A549 (cell line): Measurements from ENCODE around the gene ITSN2. TPM values are rescaled to one million over a fixed set of nuclear protein-coding genes. Genes with fewer than 3 reads are reported as not detected.

Experiments
- ATAC-seq, 2 experiments: fragments of 200-7000 bp in 1 of 2; fragments of >200 bp in 1 of 2; cut with Nextera tagmentation in 1 of 2; cut with Tn5 transposase in 1 of 2; 3 replicates each; pipeline versions ENCODE4 v1.8.0 to v1.9.1; 2018 to 2020; ENCODE audit warnings: mild to moderate bottlenecking in 1 of 2, moderate library complexity in 1 of 2
- CTCF ChIA-PET: fragments of 300-600 bp; sonication (Branson Sonifier 250); formaldehyde crosslinking; extraction: SDS; loops from one replicate; lab custom pipeline; 2021; ENCODE audit warnings: antibody characterized with exemption, inconsistent platforms; lab: Yijun Ruan, JAX
- POLR2A ChIA-PET: fragments of 350-600 bp; formaldehyde crosslinking; extraction: SDS; loops from one replicate; lab custom pipeline; 2021; ENCODE audit warnings: antibody characterized with exemption, inconsistent platforms; lab: Yijun Ruan, JAX
- DNase-seq, 2 experiments: peaks; one replicate each; pipeline versions ENCODE4 v3.0.0 to v3.0.0-alpha.2; 2011 to 2016; ENCODE audit warnings: low read depth in 1 of 2, low spot score in 1 of 2
- FAIRE-seq: peaks from 2 replicates; lab custom pipeline; 2011; peaks lifted over from hg19 to GRCh38; lab: Jason Lieb, UNC
- H3K27ac ChIP-seq, 2 experiments: fragments of >200 bp; sonication (Bioruptor Twin); formaldehyde crosslinking; 3 replicates each; pipeline ENCODE4 v1.5.1; 2016 to 2017
- H3K4me1 ChIP-seq: fragments of >200 bp; sonication (Bioruptor Twin); formaldehyde crosslinking; 3 replicates; pipeline ENCODE4 v1.6.1; 2016
- H3K4me2 ChIP-seq: fragments of >200 bp; sonication (Bioruptor Twin); formaldehyde crosslinking; 3 replicates; pipeline ENCODE4 v1.6.1; 2016
- H3K4me3 ChIP-seq: fragments of >200 bp; sonication (Bioruptor Twin); formaldehyde crosslinking; 3 replicates; pipeline ENCODE4 v1.5.1; 2016
- H3K9me3 ChIP-seq: fragments of >200 bp; sonication (Bioruptor Twin); formaldehyde crosslinking; 3 replicates; pipeline ENCODE4 v1.6.1; 2016
- CBX8 ChIP-seq: fragments of 200-600 bp; sonication (generic); IDR thresholded peaks from 2 replicates; pipeline ENCODE4 v1.6.1; 2016
- CEBPB ChIP-seq, 2 experiments: fragments of >200 bp in 1 of 2; sonication (Bioruptor Twin) in 1 of 2; formaldehyde crosslinking in 1 of 2; IDR thresholded peaks; 2 replicates each; pipeline ENCODE4 v1.6.1; 2012 to 2016
- CHD4 ChIP-seq: fragments of 200-600 bp; sonication (generic); IDR thresholded peaks from 2 replicates; pipeline ENCODE4 v1.6.1; 2016; ENCODE audit warnings: antibody characterized with exemption, mild to moderate bottlenecking, borderline replicate concordance
- FOXS1 ChIP-seq: fragments of 250-450 bp; sonication (Bioruptor Pico); IDR thresholded peaks from 2 replicates; pipeline ENCODE4 v1.5.0; 2020; ENCODE audit warnings: mild to moderate bottlenecking, moderate library complexity
- HOXA7 ChIP-seq: fragments of 250-450 bp; sonication (Bioruptor Pico); IDR thresholded peaks from 2 replicates; pipeline ENCODE4 v1.5.0; 2020; ENCODE audit warnings: mild to moderate bottlenecking, moderate library complexity
- JUNB ChIP-seq: fragments of >200 bp; sonication (Bioruptor Twin); formaldehyde crosslinking; IDR thresholded peaks from 2 replicates; pipeline ENCODE4 v1.6.1; 2016
- MAZ ChIP-seq: fragments of 150-350 bp; IDR thresholded peaks from 2 replicates; pipeline ENCODE4 v1.6.1; 2014; ENCODE audit warnings: antibody characterized with exemption, low read depth, low read length, borderline replicate concordance
- MYC ChIP-seq: IDR thresholded peaks from 2 replicates; pipeline ENCODE4 v1.6.1; 2012; ENCODE audit warnings: mild to moderate bottlenecking, inconsistent platforms, low read length, improper control_type of control experiment, borderline replicate concordance
- NFE2L2 ChIP-seq: fragments of 150-350 bp; conservative IDR thresholded peaks from 2 replicates; pipeline ENCODE4 v1.6.1; 2014; ENCODE audit warnings: low read length
- NR3C1 ChIP-seq: fragments of >200 bp; sonication (Bioruptor Twin); formaldehyde crosslinking; IDR thresholded peaks from 3 replicates; pipeline ENCODE4 v1.6.1; 2017
- RCOR1 ChIP-seq: fragments of 150-350 bp; IDR thresholded peaks from 2 replicates; pipeline ENCODE4 v1.6.1; 2014; ENCODE audit warnings: antibody characterized with exemption, low read length, low read depth
- SREBF2 ChIP-seq: fragments of 450-650 bp; IDR thresholded peaks from 2 replicates; pipeline ENCODE4 v1.6.1; 2014; ENCODE audit warnings: mild to moderate bottlenecking, moderate library complexity
- ZC3H11A ChIP-seq: fragments of 450-650 bp; IDR thresholded peaks from 2 replicates; pipeline ENCODE4 v1.6.1; 2014; ENCODE audit warnings: antibody characterized with exemption, mild to moderate bottlenecking
- ZNF302 ChIP-seq: fragments of 250-450 bp; sonication (Bioruptor Pico); IDR thresholded peaks from 2 replicates; pipeline ENCODE4 v1.9.0; 2021; ENCODE audit warnings: inconsistent platforms, mild to moderate bottlenecking, moderate library complexity
- WGBS: methylation state at CpG from one replicate; pipeline ENCODE4 v1.1.6; 2017; ENCODE audit errors: missing lambda C conversion rate; 5-methylcytosine and 5-hydroxymethylcytosine counted together
- polyA plus RNA-seq, 4 experiments: library from polyadenylated mRNA; depleted of rRNA in 3 of 4; stranded (reverse); fragments of >200 nt; fragmentation: RNase III in 1 of 4; extraction: RNeasy Plus Mini Kit Qiagen cat#74134 plus additional on column Dnase treatment in 1 of 4; gene quantifications; 2 replicates in 3 of 4; 3 replicates in 1 of 4; pipeline ENCODE4 v1.2.3, GENCODE V29; 2011 to 2017
- TF ChIP-seq, protein P1 (sequence below): fragments of >200 bp; sonication (Bioruptor Twin); formaldehyde crosslinking; IDR thresholded peaks from 3 replicates; pipeline ENCODE4 v1.5.1; 2016
- TF ChIP-seq, protein P2 (sequence below): fragments of 250-450 bp; sonication (Bioruptor Pico); IDR thresholded peaks from 2 replicates; pipeline ENCODE4 v1.5.0; 2021; ENCODE audit warnings: mild to moderate bottlenecking, moderate library complexity, borderline replicate concordance
- TF ChIP-seq, protein P3 (sequence below): IDR thresholded peaks from 2 replicates; pipeline ENCODE4 v1.6.1; 2012

The ITSN2 gene
- polyA plus RNA-seq, 2 of the 4 experiments (the other 2 are of a cell fraction), result 19.8 to 48.3 TPM

DNA sequence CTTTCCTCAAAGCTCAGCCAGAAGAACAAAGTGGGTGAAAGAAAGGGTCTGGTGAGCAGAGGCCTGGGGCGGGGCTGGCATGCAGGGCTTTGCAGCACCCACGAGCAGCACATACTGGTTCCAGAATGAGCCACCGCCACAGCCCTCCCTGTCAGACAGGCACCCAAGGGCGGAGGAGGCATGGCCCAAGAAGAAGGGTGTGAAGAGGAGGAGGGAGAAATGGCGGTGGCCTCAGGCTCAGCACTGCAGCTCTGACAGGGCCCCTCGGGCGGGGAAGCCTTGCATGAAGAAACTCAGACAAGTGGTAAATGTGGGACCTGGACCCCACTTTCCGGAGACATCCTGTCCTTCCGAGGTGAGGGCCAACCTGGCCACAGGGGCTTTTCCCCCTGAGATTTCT, 169.8 kb downstream of the ITSN2 start:
- H3K9me3 ChIP-seq, result no peaks in the 10 kb centered on the region
- no peak overlapping the region for H3K4me3 ChIP-seq
- no peak for TF ChIP-seq JUNB
- TF ChIP-seq MYC, result no peak
- TF ChIP-seq HOXA7 (CRISPR knock-in tag), result no peak
- TF ChIP-seq, protein P1, sequence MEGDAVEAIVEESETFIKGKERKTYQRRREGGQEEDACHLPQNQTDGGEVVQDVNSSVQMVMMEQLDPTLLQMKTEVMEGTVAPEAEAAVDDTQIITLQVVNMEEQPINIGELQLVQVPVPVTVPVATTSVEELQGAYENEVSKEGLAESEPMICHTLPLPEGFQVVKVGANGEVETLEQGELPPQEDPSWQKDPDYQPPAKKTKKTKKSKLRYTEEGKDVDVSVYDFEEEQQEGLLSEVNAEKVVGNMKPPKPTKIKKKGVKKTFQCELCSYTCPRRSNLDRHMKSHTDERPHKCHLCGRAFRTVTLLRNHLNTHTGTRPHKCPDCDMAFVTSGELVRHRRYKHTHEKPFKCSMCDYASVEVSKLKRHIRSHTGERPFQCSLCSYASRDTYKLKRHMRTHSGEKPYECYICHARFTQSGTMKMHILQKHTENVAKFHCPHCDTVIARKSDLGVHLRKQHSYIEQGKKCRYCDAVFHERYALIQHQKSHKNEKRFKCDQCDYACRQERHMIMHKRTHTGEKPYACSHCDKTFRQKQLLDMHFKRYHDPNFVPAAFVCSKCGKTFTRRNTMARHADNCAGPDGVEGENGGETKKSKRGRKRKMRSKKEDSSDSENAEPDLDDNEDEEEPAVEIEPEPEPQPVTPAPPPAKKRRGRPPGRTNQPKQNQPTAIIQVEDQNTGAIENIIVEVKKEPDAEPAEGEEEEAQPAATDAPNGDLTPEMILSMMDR, result no peak
- no peak for TF ChIP-seq SREBF2
- TF ChIP-seq CEBPB (IDR thresholded peaks at IDR 0.05), result no peak
- no peak for TF ChIP-seq CHD4
- TF ChIP-seq ZC3H11A, result no peak
- TF ChIP-seq, protein P2, sequence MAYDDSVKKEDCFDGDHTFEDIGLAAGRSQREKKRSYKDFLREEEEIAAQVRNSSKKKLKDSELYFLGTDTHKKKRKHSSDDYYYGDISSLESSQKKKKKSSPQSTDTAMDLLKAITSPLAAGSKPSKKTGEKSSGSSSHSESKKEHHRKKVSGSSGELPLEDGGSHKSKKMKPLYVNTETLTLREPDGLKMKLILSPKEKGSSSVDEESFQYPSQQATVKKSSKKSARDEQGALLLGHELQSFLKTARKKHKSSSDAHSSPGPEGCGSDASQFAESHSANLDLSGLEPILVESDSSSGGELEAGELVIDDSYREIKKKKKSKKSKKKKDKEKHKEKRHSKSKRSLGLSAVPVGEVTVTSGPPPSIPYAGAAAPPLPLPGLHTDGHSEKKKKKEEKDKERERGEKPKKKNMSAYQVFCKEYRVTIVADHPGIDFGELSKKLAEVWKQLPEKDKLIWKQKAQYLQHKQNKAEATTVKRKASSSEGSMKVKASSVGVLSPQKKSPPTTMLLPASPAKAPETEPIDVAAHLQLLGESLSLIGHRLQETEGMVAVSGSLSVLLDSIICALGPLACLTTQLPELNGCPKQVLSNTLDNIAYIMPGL (CRISPR knock-in tag), result no peak
- CTCF ChIA-PET, result interaction anchor here (0.6 to 1.7 kb wide), 5 partner anchors 8 to 1474 kb away, joined by 3 to 4 read pairs (median 3); partner anchors contain the start of gene TP53I3
- H3K27ac ChIP-seq, result no peak overlapping the region
- no peak overlapping the region for H3K4me2 ChIP-seq
- DNase-seq, result no peak
- ATAC-seq, result peak in 1 of 2 experiments; percentile 39; a peak in 1 of 6 replicates
- H3K4me1 ChIP-seq, result peaks cover 4% of the 10 kb centered on the region; the same call in 1 of the 3 replicates
- no peak for FAIRE-seq
- POLR2A ChIA-PET, result no interaction called here
- WGBS, result 66% methylated on average over 9 of the region's 9 CpGs

DNA sequence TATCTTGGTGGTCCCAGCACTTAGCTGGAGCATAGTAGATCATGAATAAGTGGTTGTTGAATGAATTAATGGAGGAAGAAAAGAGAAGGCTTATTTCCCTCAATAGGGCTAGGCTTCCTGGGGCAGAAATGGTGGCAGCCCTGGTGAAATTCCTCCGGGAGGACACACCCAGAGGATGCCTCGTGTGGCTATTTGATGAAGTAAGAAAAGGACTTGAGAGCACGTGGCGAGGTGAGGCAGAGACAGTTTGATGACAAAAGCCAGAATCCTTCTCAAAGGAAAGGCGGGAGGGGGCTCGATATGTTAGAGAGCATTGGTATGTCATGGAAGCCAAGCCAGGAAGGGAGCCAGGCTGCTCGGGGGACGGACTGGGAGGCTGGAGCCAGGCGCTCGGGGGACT, 170.8 kb downstream of the ITSN2 start:
- FAIRE-seq, result no peak

DNA sequence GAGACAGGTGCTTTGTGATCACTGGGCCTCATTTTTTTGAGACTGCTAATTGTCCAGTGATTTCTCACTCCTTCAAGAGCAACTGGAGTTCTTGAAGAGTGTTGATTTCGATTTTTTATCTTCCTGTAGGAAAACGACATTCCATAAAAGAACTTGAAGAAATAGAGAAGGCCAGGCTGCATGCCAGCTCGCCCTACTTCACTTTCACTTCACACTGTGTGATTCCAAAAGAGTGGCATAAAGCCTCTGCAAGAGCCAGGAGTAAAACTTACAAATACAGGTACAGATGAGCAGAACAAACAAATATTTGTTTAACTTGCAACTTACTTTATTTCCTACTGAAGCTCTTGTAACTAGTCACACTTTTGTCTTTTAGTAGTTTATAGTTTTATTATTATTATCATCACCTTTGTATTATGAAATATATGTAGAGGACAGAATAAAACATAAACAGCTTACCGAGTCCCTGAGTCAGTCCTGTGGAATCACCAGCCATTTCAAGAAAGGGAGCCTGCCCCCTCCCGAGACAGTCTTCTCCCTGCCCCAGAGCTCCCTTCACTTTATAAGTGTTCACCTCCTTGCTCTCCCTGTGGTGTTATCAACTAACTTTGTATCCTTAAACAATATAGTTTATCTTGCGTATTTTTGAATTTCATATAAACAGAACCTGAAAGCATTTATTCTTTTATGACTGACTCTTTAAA, 176.8 kb downstream of the ITSN2 start:
- WGBS, result 53% methylated on average over 6 of the region's 6 CpGs
- DNase-seq, result no peak
- Histone ChIP-seq H3K27ac (no peak overlapping the region), H3K4me1 (peaks cover 4% of the 10 kb centered on the region; the same call in 1 of the 3 replicates), H3K9me3 (no peaks in the 10 kb centered on the region), H3K4me3 (no peak overlapping the region), H3K4me2 (no peak overlapping the region)
- TF ChIP-seq, protein P1, result no peak
- TF ChIP-seq MYC (no peak), NR3C1 (no peak), CBX8 (no peak), ZNF302 (no peak), NFE2L2 (no peak), RCOR1 (no peak)
- ChIA-PET POLR2A (no interaction called here), CTCF (interaction anchor here (1.0 to 1.5 kb wide), 3 partner anchors 8 to 25 kb away, joined by 3 to 4 read pairs (median 4); no protein-coding TSS in a partner anchor)
- ATAC-seq, result no peak
- no peak for FAIRE-seq

More for the DNA sequence above, 170.8 kb downstream of the ITSN2 start:
- CTCF ChIA-PET, result interaction anchor here (1.0 to 1.7 kb wide), 2 partner anchors 10 to 105 kb away, joined by 4 read pairs; partner anchors contain the start of gene TP53I3
- 0 out of 6 replicates have a peak, but pooled peaks of 1 of the 2 experiments have one; percentile 24 for ATAC-seq
- TF ChIP-seq FOXS1 (CRISPR knock-in tag) (no peak), NR3C1 (no peak), MAZ (no peak)
- TF ChIP-seq, protein P3, sequence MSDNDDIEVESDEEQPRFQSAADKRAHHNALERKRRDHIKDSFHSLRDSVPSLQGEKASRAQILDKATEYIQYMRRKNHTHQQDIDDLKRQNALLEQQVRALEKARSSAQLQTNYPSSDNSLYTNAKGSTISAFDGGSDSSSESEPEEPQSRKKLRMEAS, result no peak
- TF ChIP-seq, all 56 proteins: peak for 0
- no peak for DNase-seq
- H3K4me1 ChIP-seq, result peaks cover 4% of the 10 kb centered on the region; the same call in 1 of the 3 replicates
- 72% methylated on average over 10 of the region's 10 CpGs for WGBS
- no peak overlapping the region for H3K4me3 ChIP-seq
- H3K4me2 ChIP-seq, result no peak overlapping the region
- H3K27ac ChIP-seq, result no peak overlapping the region
- no peaks in the 10 kb centered on the region for H3K9me3 ChIP-seq
- POLR2A ChIA-PET, result no interaction called here
